Stimulated activated CD4-positive, alpha-beta T cell treated with anti-CD3 and anti-CD28 coated beads, Interleukin-15, amount 100 ng/mL, for 48 hours (primary cell): ENCODE data around the gene OR52K1.
A peak's percentile ranks its signal among the peaks of the same experiment; 100 is the strongest.
"Not testable (repeated sequence)": the region's sequence is repeated elsewhere in the genome, so short reads cannot be mapped to it uniquely, and the experiment has no call there.

Experiments
- DNase-seq, 2 donors: peaks; one replicate each; pipeline ENCODE4 v3.0.0-alpha.2; 2020; ENCODE audit warnings: low read depth in 2 of 2

Gene OR52K1

DNA sequence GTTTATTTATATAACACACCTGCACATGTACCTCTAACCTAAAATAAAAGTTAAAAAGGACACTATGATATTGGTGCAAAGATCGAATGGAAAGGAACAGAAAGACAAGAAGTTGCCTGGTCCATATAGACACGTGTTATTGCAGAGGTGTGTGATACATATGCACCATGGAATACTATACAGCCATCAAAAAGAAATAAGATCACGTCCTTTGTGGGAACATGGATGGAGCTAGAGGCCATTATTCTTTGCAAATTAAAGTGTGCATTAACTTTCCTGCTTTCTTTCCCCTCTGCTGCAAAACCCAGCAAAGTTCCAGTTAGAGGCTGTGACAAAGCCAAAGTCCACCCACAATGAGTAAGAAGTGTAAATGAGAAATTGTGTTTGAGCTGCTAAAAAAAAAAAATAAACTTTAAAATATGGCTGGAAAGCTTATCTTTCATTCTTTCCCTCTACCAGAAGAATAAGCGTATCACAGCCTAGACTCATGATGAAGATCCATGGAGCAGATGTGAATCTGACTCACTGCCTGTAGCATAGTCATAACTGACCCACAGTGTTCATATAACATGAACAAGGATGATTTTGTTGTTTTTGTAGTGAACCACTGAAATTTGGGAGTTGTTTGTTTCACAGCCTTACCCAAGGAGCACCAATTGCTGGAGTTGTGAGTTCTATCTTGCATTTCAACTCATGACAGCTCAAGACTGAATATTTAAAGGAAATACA, 9.6 kb downstream of the OR52K1 start:
- DNase-seq, result no peak

DNA sequence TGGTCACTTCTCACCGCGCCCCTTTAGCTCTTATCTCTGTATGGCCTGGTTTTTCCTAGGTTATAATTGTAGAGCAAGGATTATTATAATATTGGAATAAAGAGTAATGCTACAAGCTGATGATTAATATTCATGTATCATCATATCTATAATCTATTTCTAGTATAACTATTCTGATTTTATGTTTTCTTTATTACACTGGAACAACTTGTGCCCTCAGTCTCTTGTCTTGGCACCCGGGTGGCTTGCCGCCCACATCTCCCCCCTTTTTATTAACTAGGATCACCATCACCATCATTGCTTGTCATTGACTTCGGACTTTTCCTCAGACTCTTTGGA, 11.0 kb downstream of the OR52K1 start:
- no peak for DNase-seq

DNA sequence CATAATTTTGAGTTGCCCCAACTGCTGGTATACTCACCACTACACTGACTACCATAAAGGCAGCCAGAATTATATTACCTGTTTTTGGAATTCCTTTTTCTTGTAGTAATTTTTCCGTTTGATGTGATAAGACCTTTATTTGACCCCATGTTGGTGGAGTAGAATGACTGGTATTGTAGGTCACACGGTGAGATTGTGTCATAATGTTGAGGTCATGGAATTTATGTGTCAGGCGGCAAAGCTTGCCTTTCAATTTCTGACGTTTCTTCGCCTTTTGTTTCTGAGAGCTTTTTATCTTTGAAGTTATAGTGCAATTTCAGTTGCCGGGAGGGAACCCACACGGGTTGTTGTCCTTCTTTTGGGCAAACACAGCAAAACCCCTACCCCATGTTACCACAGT, 13.0 kb downstream of the OR52K1 start:
- no peak for DNase-seq

DNA sequence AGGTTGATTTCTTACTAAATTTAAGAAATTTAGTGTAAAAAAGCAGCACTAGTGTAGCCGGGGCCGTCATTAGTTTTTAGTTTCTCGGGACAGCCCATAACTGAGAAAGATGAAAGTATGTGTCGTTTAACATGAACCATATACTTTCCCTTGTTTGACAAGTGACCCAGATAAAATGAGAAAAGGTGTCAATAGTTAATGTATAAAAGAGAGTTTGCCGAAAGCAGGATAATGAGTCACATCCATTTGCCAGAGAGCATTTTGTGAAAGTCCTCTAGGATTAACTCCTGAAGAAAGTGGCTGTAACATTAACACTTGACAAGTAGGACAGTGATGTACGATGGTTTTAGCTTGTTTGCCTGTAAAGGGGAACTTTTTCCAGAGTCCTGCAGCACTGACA, 13.5 kb downstream of the OR52K1 start:
- no peak for DNase-seq

DNA sequence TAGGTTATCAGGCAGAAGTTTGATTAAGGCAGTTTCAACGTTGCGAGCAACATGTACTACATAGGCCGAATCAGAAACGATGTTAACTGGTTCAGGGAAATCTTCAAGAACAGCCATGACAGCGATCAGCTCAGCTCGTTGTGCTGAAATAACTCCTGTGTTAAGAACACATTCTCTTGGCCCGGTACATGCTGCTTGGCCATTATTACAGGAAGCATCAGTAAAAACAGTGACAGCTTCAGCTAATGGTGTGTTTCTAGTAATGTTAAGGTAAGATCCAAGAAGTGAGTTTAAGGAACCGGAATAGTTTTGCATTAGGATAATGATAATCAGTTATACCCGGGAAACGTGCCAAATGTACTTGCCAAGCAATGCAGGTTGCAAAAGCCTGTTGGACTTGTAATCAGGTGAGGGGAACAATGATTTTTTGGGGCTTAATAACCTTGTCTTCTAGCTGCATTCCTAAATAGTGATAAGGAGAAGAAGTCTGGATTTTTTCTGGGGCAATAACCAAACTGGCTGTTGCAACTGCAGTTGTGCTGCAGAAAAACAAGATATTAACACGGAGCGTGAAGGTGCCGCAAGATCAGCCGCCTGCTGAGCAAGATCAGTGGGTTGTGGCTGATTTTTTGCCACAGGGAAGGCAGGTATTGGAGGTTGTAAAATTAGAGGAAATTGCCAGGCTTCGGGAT, 14.3 kb downstream of the OR52K1 start:
- no peak for DNase-seq

DNA sequence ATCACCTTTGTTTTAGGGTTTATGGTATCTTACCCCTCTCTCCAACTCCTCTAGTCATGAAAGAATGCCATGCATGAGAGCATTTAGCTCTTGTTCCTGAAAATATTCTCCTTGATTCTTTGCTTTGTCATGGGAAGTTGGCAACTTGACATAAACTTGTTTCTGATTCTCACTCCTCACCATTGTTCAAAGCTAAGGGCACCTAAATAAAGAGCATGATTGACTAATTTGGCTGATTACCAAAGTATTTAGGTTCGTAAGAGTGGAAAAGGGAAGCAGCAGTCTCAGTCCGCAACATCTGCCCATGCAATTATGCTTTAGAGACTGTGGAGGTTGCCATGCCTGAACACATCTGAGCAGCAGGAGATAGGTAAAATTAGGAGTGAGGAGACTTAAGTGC, 26.4 kb downstream of the OR52K1 start:
- no peak for DNase-seq

DNA sequence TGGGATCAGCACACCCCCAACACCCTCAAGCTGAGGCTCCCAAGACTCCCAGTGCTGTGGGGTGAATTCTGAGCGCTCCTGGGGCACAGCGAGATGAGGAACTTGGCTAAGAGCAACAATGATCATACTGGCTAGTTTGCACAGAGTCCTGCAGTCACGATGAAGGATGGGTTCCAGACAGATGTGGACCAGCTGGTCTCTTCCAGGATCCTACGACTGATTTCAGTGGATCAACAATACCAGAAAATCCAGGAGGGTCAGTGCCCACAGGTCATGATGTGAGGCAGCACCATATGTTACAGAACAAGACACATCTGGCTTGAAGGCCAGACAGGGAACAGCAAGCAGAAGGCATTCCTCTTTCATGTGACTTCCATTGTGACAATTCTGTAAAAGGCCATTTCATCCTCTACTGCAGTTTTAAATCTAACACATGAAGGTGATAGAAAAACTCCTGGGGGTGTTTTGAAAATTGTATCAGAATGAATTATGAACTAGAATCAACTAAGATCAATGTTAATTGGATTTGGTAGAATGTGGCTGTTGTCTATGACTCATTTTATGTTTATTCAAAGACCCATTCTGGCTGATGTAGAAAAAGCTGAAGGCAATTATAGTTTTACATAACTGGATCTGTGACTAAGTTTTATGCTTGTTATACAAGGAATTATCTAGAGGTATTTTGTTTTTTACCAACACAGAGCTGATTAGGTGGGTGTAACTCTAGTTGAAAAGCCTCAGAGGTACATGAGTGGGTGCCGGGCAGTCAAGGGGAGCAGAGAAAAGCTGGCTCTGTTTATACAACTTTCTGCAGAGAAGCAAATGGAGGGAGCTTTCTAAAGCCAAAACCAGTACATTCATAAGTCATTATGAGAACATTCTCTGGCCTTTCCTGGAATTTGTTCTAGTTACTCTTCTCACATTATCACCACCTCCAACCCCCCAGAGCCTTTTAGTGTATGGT, 29.1 kb downstream of the OR52K1 start:
- no peak for DNase-seq

DNA sequence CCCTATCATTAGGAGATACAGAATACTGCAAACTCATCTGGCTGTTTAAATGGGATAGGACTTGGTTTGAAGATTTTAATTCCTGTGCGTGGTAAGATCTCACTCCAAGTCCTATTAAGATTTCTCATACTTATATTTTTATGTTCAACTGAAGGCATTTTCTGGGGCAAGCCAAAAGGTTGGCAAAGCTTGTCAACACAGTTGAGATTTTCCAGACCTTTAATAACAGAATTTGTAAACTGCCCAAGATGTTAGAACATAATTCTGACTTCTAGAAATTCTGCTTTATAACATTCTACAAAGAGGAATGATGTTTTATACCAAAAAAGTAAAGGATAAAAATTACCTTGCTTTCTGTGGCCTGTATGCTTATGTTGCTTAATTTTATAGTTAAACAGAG, 31.8 kb downstream of the OR52K1 start:
- no peak for DNase-seq

DNA sequence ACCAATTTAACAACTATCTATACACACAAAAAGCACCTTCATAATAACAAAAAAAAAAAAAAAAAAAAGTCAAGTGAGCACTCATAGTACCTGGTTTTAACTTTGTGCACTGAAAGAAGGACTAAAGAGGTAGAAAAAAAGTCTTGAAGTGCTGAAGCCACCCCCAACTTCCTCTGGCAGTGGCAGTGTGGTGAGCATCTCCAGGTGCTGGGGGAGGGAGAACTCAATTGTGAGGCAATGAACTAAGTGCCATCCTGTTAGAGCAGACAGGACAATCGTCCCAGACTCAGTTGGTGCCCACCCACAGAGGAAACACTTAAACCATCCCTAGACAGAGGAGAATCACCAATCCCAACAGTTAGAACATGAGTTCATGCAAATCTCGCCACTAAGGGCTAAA, 39.9 kb downstream of the OR52K1 start:
- DNase-seq, result no peak

DNA sequence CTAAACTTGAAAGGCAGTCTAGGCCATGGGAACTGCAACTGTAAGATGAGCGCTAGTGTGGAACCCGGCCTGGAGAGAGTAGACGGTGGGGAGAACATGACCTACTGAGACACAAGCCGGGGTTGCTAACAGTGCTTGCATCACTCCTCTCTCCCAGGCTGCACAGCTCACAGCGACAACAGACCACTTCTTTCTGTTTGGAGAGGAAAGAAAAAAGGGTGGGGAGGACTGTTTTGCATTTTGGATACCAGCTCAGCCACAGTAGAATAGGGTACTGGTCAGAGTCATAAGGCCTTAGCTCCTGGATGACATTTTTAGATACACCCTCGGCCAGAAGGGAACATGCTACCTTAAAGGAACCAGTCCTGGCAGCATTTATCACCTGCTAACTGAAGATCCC, 40.3 kb downstream of the OR52K1 start:
- no peak for DNase-seq

DNA sequence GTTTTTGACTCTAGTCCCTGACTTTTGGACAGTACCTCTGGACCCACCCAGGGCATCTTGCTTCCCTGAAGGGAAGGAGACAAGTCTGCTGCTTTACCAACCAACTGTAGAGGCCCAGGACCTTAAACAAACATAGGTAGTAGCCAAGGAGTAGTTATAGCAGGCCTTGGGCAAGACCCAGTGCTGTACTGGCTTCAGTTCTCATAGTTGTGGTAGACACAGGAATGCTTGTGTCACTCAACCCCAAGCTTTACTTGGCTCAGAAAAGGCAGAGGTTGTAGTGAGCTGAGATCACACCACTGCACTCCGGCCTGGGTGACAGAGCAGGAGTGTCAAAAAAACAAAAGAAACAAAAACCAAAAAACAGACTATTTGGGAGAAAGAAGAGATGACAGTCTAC, 41.2 kb downstream of the OR52K1 start:
- DNase-seq, result no peak

DNA sequence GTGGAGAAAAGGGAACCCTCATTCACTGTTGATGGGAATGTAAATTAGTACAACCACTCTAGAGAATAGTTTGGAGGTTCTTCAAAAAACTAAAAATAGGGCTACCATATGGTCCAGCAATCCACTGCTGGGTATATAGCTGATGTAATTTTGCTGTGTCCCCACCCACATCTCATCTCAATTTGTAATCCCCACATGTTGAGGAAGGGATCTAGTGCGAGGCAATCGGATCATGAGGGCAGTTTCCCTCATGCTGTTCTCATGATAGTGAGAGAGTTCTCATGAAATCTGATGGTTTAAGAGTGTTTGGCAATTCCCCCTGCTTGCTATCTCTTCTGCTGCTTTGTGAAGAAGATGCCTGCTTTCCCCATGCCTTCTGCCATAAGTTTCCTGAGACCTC, 45.5 kb downstream of the OR52K1 start:
- no peak for DNase-seq

DNA sequence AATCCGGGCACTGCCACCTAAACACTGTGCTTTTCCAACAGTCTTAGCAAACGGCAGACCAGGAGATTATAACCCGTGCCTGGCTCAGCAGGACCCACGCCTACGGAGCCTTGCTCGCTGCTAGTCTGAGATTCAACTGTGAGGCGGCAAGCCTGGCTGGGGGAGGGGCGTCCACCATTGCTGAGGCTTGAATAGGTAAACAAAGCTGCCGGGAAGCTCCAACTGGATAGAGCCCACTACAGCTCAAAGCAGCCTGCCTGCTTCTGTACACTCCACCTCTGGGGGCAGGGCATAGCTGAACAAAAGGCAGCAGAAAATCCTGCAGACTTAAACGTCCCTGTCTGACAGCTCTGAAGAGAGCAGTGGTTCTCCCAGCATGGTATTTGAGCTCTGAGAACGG, 49.2 kb downstream of the OR52K1 start:
- not testable (repeated sequence) for DNase-seq

DNA sequence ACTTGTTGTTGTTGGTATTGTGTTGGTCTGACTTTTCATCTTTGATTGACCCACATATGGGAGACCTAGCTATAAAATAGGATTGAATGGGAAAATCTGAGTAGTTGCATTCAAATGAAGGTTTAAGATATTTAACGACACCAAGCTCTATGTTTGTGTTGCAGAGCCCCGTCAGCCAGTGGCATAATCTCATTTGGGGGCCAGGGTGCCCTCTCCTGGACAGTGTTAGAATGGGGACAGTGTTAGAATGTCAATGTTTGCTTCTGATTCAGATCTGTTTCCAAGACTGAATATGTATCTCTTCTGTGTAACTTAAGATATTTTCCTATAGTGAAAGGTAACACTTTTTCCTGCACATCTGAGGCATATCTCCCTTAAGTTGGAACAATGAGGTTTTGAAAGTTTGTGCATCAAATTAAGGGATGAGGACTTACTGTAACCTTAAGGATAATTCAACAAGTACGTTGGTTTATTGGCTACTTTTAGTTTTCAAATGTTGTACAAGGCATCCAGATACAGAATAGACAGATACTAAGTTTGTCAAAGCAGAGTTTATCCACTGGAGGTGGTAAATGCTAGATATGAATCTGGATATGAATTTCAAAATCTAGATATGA, 57.3 kb downstream of the OR52K1 start:
- peak; percentile 0 to 33 for DNase-seq

DNA sequence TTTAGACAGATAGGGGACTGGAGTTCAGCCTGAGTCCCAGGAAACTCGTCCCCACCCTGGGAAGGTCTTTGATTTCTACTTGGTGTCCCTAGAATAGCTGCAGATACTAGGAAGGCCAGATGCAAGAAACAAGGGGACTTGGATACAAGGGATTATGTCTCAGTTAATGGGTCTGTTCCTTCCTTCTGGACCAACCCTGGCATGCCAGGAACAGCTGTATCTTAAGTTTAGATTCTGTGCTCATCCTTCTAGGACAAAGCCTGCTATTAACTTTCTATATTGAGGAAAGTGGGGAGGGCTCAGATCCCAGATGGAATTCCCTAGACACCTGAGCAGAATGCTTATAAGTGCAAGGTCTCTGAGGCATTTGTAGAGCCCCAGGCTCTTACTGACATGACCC, 58.6 kb downstream of the OR52K1 start:
- no peak for DNase-seq
